Pancreas (tissue), 10 donors: ENCODE results near the gene SLC10A7. TPM values are rescaled to one million over a fixed set of nuclear protein-coding genes. Genes with fewer than 3 reads are reported as not detected.

Source experiments
- ATAC-seq, 4 donors: fragments of 200-7000 bp; cut with Tn5 transposase; one replicate each; pipeline versions ENCODE4 v1.8.0 to v1.9.1; 2020; ENCODE audit warnings: mild to moderate bottlenecking in 4 of 4, moderate library complexity in 4 of 4
- DNase-seq, 6 donors: peaks; one replicate each; pipeline ENCODE4 v3.0.0-alpha.2; 2020
- FAIRE-seq: peaks from 2 replicates; lab custom pipeline; 2012; peaks lifted over from hg19 to GRCh38; lab: Jason Lieb, UNC
- H3K27ac ChIP-seq, 4 donors: fragments of 200-600 bp; sonication (generic); 1 replicate in 3 of 4; 2 replicates in 1 of 4; pipeline versions ENCODE4 v1.5.0 to v1.8.0; 2020
- H3K27me3 ChIP-seq, 4 donors: fragments of 200-600 bp; one replicate each; pipeline ENCODE4 v1.8.0; 2021
- H3K36me3 ChIP-seq, 3 donors: fragments of 200-600 bp; sonication (generic) in 1 of 3; one replicate each; pipeline versions ENCODE4 v1.5.0 to v1.8.0; 2020 to 2021
- H3K4me1 ChIP-seq, 3 donors: fragments of 200-600 bp; one replicate each; pipeline ENCODE4 v1.8.0; 2021
- H3K4me3 ChIP-seq, 4 donors: fragments of 200-600 bp; sonication (generic) in 2 of 4; one replicate each; pipeline versions ENCODE4 v1.5.0 to v1.8.0; 2020 to 2021
- H3K9me3 ChIP-seq, 4 donors: fragments of 200-600 bp; one replicate each; pipeline ENCODE4 v1.8.0; 2021
- WGBS, 2 donors: extraction: QIAGEN DNeasy Blood & Tissue Kit; methylation state at CpG; one replicate each; pipeline ENCODE4 v1.1.7; 2013; 5-methylcytosine and 5-hydroxymethylcytosine counted together
- intact Hi-C, 3 donors: fragments of 100-400 bp; cut with DNase I; formaldehyde crosslinking; loops; one replicate each; pipeline versions ENCODE4 v1.11.1 to v1.14.2; 2022
- polyA plus RNA-seq, 2 donors: library from polyadenylated mRNA; stranded (reverse); fragments of 200-250 nt; gene quantifications; one replicate each; pipeline ENCODE4 v1.2.3, GENCODE V29; 2013
- total RNA-seq, 6 donors: library from RNA; stranded (reverse); fragmentation: NEBNext Ultra II Directional in 4 of 6; extraction: Animal tissue kit (Norgen Biotek cat#: 25700) in 4 of 6; gene quantifications; one replicate each; pipeline versions ENCODE4 v1.2.1 to v1.2.4, GENCODE V29; 2021 to 2023
- TF ChIP-seq, protein P1 (sequence below), 4 donors: fragments of 200-600 bp; sonication (generic) in 3 of 4; IDR thresholded peaks; one replicate each; pipeline versions ENCODE4 v1.5.0 to v1.8.0; 2021; ENCODE audit warnings: antibody characterized with exemption in 4 of 4
- donor health status: healthy with polysubstance abuse.
- donor health status: DM: no; HTN: no; CAD: no; lungs with moderate emphysema.
- donor health status: DM: no; HTN: no; CAD: no.
- donor health status: control.
- donor health status: control.
- donor health status: Bipolar disorder and iron deficiency.
- donor health status: DM: yes; HTN: yes; CAD: no.
- donor health status: DM: no; HTN: no; CAD: no.
- donor health status: DM: no; HTN: no; CAD: no.
- donor health status: DM: yes; HTN: yes; CAD: no.

SLC10A7 gene
- total and polyA plus RNA-seq, 8 donors: 2.1 to 11.1 (median 6.9) TPM

DNA sequence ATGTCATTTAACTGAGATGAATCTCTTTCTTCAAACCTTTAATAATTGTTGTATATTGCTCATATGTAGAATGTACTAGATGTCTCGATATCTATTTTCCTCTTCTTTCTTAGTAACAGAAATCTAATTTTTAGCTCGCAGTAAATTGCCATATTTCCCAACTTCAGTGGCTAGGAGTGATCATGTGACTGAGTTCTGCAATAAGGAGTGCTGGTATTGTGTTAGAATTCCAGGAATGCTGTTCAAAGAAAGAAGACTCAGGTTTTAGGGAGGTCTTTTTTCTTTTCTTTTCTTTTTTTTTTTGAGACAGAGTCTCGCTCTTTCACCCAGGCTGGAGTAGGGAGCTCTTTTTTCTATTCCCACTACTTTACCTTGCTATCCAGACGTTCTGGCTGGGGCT, 81.7 kb downstream of the SLC10A7 start:
- Histone ChIP-seq H3K27me3 (no peaks in the 10 kb centered on the region), H3K4me1 (no peaks in the 10 kb centered on the region), H3K4me3 (no peak overlapping the region), H3K36me3 (no peaks in the 10 kb centered on the region), H3K27ac (no peak overlapping the region), H3K9me3 (no peaks in the 10 kb centered on the region)
- FAIRE-seq (no peak), ATAC-seq (no peak), DNase-seq (no peak)
- intact Hi-C loops: no loop called here
- 88 to 92% methylated on average over 4 of the region's 4 CpGs for WGBS, 2 donors
- TF ChIP-seq, protein P1, sequence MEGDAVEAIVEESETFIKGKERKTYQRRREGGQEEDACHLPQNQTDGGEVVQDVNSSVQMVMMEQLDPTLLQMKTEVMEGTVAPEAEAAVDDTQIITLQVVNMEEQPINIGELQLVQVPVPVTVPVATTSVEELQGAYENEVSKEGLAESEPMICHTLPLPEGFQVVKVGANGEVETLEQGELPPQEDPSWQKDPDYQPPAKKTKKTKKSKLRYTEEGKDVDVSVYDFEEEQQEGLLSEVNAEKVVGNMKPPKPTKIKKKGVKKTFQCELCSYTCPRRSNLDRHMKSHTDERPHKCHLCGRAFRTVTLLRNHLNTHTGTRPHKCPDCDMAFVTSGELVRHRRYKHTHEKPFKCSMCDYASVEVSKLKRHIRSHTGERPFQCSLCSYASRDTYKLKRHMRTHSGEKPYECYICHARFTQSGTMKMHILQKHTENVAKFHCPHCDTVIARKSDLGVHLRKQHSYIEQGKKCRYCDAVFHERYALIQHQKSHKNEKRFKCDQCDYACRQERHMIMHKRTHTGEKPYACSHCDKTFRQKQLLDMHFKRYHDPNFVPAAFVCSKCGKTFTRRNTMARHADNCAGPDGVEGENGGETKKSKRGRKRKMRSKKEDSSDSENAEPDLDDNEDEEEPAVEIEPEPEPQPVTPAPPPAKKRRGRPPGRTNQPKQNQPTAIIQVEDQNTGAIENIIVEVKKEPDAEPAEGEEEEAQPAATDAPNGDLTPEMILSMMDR (IDR thresholded peaks at IDR 0.05): no peak

DNA sequence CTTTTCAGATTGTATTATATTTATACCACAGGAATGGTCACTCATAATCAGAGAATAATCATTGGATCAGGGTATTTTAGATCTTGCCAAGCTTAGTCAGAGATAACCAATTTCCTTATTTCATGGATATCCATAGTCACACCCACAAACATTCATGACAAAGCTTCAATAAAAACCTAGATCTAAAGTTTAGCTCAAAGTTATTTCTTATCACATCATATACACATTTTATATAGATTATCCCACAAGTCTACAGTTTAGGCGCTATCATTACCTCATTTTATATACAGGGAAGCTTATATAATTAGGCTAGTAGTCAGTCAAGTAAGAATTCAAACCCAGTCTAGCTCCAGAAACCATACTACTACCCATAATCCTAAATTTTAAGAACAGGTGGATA, 82.3 kb downstream of the SLC10A7 start:
- FAIRE-seq (no peak), DNase-seq (no peak), ATAC-seq (no peak)
- WGBS, 2 donors: 98 to 99% methylated on average over 1 of the region's 1 CpG
- no peaks in the 10 kb centered on the region for H3K4me1 ChIP-seq
- TF ChIP-seq, protein P1 (IDR thresholded peaks at IDR 0.05): no peak
- H3K27me3 ChIP-seq: no peaks in the 10 kb centered on the region
- H3K27ac ChIP-seq: no peak overlapping the region
- H3K9me3 ChIP-seq: no peaks in the 10 kb centered on the region
- intact Hi-C loops: no loop called here
- no peak overlapping the region for H3K4me3 ChIP-seq
- H3K36me3 ChIP-seq: no peaks in the 10 kb centered on the region

DNA sequence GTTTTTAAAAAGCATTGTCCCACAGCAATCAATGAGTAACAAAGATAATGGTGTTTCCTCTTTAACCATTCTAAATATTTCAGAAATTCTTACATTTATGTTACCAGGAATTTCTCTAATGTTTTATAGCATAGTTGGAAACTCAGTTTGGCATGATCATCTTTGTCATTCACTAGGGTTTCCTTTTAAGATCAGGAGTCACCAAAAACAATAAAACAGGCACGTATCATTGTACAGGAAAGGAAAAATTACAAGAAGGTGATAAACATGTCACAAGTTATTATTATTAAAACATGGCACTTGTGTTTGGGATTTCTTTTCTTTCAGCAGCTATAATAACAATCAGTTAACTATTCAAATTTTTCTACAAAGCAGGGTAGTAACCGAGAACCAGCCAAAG, 84.0 kb downstream of the SLC10A7 start:
- Histone ChIP-seq H3K27me3 (no peaks in the 10 kb centered on the region), H3K4me1 (no peaks in the 10 kb centered on the region), H3K9me3 (no peaks in the 10 kb centered on the region), H3K36me3 (no peaks in the 10 kb centered on the region), H3K27ac (no peak overlapping the region), H3K4me3 (no peak overlapping the region)
- FAIRE-seq (no peak), DNase-seq (no peak), ATAC-seq (no peak)
- WGBS, 2 donors: 78 to 93% methylated on average over 2 of the region's 2 CpGs
- TF ChIP-seq, protein P1 (IDR thresholded peaks at IDR 0.05): no peak
- intact Hi-C loops: no loop called here

DNA sequence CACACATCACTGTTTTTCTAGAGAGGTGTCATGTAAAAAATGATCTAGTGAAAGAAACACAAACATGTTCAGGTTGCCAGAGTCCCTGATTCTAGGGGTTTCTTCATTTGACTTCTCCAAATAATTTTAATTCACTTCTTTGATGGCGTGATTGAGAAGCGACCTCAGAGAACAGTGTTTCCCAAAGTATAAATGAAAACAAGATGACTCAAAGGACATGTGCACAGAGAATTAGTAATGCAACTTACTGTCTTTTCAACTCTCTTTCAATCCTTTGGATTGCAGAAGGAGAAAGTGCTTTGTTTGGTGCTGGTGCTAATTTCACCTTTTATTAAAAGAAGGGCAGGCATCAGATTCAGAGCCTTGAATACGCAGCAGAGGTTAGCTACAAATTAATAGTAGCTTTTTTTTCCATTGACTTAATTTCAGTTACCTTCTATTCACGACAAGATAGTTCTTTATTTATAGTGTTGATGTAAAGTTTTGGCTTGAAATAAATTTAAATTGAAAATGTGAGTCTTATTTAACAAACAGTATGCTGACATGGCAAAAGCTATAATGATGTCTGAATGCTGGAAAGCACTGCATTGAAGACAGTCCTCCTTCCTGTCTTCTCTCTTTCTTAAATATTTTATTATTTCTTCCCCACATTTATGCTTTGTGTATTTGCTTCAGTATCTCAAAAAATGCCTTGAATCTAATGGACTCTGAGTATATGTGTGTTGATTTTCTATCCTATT, 85.1 kb downstream of the SLC10A7 start:
- TF ChIP-seq, protein P1 (IDR thresholded peaks at IDR 0.05): no peak
- no peaks in the 10 kb centered on the region for H3K36me3 ChIP-seq
- no peak for ATAC-seq
- no peaks in the 10 kb centered on the region for H3K9me3 ChIP-seq
- intact Hi-C loops: no loop called here
- H3K27ac ChIP-seq: no peak overlapping the region
- no peaks in the 10 kb centered on the region for H3K27me3 ChIP-seq
- FAIRE-seq: no peak
- H3K4me3 ChIP-seq: no peak overlapping the region
- DNase-seq: no peak
- H3K4me1 ChIP-seq: no peaks in the 10 kb centered on the region
- WGBS, 2 donors: 91 to 95% methylated on average over 4 of the region's 4 CpGs

DNA sequence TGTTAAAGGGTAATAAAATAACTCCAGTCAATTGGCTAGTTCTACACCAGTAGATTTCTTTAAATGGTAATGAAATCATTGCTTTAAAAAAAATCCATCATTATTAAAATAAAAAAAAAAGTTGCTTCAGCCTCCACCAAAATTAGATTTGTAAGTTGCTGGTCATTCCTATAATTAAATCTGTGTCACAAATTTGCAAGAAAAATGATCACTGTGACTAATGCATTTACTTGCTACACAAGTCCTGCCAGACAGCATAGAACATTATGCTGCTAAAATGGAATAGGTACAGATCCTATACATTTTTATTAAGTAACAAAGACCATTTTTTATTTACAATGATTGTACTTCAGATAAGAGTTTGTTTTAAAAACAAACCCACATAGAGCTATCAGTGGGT, 85.8 kb downstream of the SLC10A7 start:
- no peaks in the 10 kb centered on the region for H3K4me1 ChIP-seq
- no peak for FAIRE-seq
- H3K27ac ChIP-seq: no peak overlapping the region
- intact Hi-C loops: no loop called here
- TF ChIP-seq, protein P1 (IDR thresholded peaks at IDR 0.05): no peak
- H3K27me3 ChIP-seq: no peaks in the 10 kb centered on the region
- H3K9me3 ChIP-seq: no peaks in the 10 kb centered on the region
- no peaks in the 10 kb centered on the region for H3K36me3 ChIP-seq
- no peak for ATAC-seq
- no peak overlapping the region for H3K4me3 ChIP-seq
- DNase-seq: no peak
